ENCODE results near the gene KIF17.
A peak's percentile ranks its signal among the peaks of the same experiment; 100 is the strongest.
"Not testable (repeated sequence)": the region's sequence is repeated elsewhere in the genome, so short reads cannot be mapped to it uniquely, and the experiment has no call there.

The KIF17 gene

DNA sequence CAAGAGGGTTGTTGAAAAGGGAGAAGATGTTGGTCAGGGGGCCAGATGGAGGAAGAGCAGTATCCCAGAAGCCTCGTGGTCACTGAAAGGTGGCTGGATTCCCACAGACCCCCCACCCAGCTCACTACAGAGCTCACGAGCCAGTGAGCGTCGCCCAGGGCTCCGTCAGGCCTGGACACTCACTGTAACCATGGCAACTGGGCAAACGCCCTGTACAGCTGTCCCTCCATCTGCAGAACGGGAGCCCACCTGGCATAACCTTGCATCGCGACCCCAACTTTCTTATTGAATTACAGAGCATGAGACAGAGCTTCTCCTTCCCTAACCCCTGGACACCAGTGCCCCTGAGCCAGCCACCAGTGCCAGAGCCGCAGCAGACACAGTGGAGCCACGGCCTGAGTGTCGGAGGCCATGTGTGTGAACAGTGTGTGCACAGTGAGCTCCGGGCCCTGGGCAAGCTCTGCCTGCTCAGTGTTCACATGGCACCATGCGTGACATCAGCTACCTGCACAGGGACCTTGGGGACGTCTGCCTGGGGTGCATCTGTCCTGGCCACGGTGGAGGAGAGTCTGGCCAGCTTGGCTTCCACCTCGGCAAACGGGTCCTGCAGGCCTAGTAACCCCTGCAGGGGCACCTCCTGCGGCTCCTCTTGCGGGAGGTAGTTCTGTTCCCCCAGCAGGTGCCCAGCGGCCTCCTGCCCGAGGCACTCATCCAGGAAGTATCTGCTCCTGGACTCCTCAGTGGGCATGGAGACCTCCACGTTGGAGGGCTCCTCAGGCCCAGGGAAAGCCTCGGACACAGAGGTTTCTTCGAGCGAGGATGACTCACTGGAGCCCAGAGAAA lies 30.7 kb downstream of the KIF17 start:
- no peak for DNase-seq (ENCODE audit: low spot score)

DNA sequence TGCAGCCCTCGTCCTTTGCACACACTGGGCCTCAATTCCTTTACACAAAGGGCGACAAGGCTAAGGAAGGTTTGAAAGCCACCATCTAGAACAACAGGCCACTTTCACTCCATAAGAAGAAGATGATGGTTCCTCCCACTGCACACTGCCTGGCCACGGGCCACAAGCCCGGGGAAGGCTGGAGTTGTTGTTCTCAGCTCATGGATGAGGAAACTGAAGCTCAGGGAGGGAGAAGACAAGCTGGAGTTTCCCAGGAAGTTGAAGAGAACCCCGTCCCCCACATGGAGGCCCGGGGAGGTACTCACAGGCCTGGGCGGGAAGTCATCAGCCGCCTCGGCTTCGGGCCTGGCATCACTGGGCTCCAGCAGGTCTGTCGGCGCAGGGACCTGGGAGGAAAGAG lies 32.1 kb downstream of the KIF17 start:
- no peak for DNase-seq (ENCODE audit: low spot score)

DNA sequence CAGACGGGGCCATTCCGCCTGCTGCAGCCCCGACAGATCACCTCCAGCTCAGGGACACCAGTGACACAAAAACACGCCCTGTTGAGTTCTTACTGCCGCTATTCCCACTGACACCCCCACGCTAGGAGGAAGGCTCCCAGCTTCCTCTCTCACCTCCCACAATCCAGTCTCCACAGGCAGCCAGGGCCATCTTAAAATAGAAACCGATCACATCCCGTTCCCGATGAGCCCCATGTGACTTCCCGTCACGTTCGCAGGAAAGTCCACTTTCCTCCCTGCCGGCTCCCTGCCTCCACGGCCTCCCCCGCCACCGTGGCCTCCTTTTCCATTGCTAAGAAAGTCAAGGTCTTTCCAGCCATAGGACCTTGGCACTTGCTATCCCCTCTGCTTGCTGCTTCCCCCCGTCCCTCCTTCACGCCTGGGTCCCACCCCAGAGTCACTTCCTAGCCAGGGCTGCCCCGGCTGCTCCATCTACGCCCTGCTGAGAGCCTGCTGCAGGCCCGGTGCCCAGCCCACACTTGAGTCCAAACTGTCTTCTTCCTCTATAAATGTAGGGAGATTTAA lies 32.6 kb downstream of the KIF17 start:
- DNase-seq (ENCODE audit: low spot score): no peak

DNA sequence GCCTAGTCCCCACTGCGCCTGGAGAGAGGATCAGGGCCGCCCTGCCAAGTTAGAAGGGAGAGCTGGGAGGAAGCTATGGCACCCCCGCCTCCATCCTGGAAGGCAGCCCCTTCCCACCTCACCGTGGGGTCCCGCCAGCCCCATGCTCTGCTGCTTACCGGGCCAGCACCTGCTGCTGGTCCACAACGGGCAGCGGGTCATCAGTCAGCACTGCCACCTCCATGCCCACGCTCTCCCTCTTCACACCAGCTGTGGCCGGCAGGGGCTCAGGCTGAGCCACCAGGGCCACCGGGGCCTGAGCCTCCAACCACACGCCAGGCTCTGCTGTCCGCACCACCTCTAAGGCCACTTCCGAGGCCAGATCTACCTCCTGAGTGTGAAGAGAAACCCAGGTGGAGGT lies 33.2 kb downstream of the KIF17 start:
- no peak for DNase-seq (ENCODE audit: low spot score)

DNA sequence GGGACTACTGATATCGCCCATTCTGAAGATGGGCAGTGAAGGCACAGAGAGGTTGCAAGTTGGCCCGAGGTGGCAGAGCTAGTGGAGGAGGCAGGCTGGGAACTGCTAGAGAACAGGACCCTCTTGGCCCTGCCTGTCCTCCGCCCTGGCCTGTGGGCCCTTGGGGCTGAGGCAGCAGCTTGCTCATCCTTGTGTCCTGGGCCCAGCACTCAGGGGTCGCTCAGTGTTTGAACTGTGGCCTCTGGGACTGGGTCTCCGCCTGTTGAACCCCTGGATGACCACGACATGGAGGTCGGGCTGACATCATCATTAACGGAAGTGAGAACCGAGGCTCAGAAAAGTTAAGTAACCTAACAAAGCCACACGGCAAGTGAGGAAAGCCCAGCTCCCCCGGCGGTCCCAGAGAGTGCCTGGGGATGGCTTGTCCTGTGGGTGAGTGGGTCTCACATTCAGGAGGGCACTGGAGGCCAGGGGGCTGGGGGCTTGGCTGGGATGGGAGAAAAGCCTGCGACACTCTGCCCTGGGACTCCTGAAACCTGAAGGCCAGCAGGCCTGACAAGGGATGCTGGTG lies 33.7 kb downstream of the KIF17 start:
- no peak for DNase-seq (ENCODE audit: low spot score)

DNA sequence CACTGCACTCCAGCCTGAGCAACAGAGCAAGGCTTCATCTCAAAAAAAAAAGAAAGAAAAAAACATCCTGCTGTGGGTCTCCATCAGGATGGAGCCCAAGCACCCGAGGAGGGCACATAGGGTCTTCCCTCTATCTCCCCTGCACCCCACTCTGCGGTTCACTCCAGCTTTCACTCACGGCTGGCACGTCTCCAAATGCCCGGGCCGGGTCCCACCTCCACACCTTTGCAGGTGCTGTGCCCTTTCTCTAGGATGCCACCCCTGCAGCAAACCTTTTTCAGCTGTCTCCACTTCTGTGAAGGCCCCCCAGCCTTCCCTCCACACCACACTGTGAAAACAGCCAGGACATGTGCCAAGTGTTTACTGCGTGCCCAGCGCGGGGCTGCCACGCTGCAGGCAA lies 34.2 kb downstream of the KIF17 start:
- DNase-seq (ENCODE audit: low spot score): no peak

DNA sequence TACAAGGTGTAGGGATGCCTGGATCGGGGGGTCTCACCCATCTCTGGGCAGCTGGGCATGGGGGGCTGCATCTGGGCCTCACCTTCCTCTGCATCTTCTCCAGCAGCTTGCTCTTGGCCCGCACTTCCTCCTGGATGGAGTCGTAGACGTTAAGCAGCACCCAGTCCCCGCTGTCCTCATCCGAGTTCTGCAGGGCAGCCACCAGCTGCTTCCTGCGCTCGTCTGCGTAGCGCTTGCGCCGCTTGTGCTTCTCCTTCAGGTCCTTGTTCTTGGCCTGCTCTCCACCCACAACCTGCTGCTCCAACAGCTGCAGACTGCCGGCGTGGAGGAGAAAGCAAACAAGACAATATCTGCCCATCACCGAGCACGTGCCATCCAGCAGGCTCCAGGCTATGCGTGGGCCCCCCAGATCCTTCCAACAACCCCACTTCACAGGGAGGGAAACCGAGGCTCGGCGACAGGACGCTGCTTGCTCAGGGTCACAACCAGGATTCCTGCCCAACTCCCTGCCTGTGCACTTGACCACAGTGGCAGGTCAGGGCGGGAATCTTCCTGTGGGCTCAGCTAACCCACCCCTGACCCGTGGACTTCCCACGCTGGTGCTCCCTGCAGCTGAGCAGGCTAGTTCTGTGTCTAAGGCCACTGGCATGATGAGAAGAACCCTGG lies 35.1 kb downstream of the KIF17 start:
- DNase-seq (ENCODE audit: low spot score): no peak

DNA sequence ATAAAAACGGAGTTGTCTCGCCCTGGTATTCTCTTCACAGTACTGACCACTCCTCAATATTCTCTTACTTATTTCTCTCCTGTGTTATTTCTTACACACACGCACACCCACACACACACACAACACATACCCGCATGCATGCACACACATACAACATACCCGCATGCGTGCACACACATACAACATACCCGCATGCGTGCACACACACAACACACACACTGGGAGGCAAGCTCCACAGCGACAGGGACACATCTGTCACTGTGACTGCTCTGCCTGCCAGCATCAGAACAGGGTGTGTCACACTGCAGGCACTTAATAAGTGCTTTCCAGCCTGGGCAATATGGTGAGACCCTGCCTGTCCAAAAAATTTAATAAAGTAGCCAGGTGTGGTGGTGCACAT lies 35.8 kb downstream of the KIF17 start:
- DNase-seq (ENCODE audit: low spot score): no peak

DNA sequence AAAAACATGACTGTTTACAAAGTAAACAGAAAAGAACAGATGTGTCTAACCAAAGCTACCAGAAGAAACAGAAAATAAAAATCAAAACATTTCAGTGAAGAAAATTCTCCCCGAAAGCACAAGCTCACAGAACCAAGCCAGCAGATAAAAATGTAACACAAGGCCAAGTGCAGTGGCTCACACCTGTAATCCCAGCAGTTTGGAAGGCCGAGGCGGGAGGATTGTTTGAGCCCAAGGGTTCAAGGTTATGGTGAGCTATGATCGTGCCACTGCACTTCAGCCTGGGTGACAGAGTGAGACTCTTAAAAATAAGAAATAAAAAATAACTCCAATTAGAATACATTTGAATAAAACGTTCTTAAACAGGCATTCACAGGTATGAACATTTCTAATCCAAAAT lies 37.5 kb downstream of the KIF17 start:
- no peak for DNase-seq (ENCODE audit: low spot score)

DNA sequence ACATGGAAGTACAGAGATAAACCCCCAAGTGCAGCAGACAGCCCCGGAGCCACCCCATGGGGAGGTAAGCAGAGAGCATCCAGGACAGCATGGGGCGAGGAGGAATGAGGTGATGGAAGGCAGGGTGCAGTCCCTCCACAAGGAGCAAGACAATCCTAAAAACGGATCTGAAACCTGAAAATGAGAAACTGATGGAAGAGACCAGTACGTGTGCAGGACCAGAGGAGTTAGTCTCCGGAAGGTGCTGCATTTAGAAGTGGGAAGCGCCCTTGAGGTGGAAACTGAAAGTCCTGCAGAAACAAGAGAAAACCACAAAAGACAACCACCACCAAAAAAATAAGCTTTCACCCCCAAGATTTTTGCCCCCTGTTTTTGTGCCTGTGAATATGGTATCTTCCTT lies 39.2 kb downstream of the KIF17 start:
- DNase-seq (ENCODE audit: low spot score): no peak

DNA sequence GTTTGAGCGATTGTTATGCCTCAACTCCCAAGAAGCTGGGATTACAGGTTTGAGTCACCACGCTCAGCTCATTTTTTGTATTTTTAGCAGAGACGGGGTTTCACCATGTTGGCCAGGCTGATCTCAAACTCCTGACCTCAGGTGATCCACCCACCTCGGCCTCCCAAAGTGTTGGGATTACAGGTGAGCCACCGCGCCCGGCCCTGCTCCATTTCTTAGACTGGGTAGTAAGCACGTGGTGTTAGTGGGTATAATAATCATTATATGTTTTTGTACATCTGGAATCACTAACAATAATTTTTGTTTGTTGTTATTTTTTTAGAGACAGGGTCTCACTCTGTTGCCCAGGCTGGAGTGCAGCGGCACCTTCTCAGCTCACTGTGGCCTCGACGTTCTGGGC lies 44.2 kb downstream of the KIF17 start:
- DNase-seq (ENCODE audit: low spot score): not testable (repeated sequence)

DNA sequence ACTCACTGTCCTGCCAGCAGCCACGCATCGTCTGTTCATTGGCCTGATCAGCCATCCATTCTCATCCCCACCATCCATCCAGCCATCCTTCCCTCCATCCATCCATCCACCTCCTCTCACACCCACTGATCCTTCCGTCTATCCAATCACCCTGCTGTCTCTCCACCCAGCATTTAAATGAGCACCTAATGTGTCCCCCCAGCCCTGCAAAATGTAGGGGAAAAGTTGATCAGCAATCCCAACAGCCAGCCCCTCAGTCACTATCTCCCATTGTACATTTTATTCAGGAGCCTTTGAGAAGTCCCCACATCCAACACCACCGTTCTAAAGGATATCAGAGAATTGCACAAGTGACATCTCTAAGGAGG lies 45.6 kb downstream of the KIF17 start:
- DNase-seq (ENCODE audit: low spot score): no peak

DNA sequence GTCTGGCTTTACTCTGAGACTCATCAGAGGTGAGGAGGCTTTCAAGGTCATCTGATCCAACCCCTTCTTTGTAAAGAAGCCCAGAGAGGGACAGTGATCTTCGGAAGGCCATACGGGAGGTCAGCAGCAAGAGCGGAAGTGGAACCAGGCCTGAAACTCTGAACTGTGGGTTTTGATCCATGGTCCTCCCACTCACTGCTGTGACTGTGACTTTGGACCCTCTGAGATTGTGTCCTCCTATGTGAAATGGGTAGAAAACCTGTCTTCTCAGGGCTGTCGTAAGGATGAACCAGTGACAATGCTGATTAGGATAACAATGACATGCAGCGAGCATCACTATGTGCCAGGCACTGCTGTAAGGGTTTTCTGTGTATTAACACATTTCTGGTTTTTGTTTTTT lies 46.9 kb downstream of the KIF17 start:
- DNase-seq (ENCODE audit: low spot score): no peak

DNA sequence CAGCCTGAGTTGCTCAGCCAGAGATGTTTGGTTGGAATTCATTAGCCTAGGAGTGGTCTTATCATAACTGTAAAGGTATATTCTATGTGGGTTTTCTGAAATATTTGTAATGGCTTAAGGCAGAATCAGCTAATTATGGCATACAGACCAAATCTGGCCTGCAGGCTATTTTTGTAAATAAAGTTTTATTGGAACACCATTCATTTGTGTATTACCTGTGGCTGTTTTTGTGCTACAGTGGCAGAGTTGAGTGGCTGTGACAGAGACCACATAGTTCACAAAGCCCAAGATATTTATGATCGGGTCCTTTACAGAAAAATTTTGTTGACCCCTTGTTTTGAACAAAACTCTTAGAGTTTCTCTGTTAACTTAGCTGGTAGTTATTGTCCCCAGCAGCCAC lies 49.2 kb downstream of the KIF17 start:
- DNase-seq (ENCODE audit: low spot score): no peak

DNA sequence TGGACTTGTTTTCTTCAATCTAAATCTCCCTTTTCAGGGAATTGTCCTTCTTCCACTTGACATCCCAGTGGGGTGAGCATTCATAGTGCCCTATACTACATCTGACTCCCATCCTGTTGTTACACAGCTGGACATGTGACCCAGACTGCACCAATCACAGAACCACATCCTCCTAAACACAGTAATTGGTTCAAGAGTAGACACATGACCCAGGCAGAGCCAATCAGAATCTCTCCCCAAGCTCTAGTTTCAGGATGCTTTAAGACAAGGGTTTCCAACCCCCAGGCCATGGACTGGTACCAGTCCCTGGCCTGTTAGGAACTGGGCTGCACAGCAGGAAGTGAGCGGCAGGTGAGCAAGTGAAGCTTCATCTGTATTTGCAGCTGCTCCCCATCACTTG lies 51.0 kb downstream of the KIF17 start:
- DNase-seq (ENCODE audit: low spot score): peak; percentile 74

DNA sequence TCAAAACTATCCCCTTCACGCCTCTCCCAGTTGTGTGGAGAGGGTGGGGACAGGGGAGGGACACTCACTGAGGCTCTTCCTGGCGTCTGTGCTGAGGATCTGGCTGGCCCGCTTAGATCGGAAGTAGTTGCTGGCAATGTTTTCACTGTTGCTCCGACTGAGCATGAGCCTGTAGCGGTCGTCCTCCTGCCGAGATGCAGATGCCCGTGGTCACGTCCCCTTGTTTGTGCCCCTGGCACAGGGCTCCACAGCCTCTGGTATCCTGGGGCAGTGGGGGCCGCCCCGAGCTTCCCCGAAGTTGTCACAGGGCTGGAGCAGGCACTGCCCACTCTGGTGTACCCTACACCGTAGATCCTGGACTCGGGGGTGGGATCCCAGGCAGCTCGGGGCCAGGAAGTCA lies 51.7 kb downstream of the KIF17 start:
- DNase-seq (ENCODE audit: low spot score): no peak

DNA sequence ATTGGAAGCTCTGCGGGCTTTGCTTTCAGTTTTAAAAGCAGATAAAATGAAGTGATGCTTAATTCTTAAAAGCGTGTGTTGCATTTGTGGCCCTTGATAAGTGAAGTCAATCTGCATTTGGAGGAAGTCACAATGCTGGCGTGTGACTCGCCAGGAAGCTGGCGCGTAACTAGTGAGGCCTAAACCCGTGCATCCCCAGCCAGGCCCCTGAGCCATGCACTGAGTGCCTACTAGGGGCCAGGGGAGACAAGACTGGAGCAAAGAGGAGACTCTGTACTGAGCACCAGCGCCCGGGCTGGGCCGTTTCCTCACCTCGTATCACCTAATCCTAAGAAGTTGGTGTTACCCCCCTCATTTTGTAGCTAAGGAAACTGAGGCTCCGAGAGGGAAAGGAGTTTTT lies 52.1 kb downstream of the KIF17 start:
- no peak for DNase-seq (ENCODE audit: low spot score)

DNA sequence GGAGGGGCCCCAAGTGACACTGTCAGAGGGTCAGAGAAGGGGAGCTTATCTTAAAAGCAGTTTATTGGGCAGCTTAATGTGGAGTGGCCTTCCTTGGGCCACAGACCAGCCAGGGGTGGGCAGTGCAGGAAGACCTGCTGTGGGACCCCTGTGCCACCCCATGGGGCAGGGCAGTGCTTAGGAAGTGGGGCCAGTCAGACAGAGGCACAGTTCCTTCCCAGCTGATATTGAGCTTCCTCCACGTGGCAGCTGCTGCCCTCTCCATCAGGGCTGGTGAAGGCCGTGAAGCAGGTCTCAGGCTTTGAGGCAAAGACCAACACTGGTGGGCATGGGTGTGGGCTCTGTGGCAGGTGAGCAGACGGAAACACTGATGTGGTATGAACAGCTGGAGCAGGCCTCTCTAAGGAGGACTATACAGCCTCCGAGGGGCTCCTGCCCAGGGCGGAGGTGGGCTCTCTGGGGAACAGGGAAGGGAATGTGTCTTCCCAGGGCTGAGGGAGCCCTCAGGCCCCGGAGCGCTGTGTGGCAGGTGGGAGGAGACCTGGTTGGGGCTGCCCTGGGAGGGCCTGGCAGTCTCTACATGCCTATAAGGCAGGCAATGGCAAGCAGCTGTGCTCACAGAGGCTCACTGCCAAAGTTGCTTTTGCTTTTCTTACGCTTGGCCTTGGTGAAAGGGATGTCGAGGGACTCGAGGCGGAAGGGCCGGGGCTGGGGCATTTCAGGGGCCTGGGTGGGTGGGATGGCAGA lies 53.7 kb downstream of the KIF17 start:
- no peak for DNase-seq (ENCODE audit: low spot score)

DNA sequence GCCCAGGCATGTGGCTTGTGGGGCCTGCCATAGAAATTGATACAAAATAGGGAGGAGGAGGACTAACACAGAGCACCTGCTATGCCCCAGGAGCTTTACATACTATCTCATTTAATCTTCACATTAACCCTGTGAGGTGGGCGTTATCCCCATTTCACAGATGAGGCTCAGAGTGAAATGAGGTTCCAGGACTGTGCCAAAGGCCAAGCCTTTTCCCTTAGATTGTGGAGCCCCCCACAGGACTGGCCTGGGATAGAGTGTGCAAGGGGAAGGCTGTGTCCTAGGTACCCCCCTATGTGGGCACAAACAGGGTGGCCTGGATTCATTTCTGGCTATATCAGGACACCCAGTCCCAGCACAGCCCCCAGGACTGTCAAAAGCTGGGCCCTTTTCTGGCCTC lies 54.4 kb downstream of the KIF17 start:
- DNase-seq (ENCODE audit: low spot score): no peak

DNA sequence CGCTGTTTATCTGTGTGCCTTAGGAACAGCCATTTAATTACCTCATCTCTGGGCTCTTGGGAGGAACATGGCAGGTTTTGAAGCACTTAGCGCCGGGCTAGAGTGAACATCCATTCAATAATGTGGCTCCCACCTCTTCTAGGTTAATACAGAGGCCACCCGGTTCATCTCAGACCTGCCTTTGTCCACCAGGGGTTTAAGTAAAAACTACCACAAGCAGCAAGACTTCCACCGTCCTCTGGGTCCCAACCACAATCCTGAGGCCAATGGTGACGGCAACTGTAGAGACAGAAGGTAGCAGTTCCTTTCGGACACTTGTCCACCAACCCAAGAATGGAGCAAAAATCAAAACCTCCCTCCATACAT lies 55.7 kb downstream of the KIF17 start:
- peak; percentile 53 for DNase-seq (ENCODE audit: low spot score)

DNA sequence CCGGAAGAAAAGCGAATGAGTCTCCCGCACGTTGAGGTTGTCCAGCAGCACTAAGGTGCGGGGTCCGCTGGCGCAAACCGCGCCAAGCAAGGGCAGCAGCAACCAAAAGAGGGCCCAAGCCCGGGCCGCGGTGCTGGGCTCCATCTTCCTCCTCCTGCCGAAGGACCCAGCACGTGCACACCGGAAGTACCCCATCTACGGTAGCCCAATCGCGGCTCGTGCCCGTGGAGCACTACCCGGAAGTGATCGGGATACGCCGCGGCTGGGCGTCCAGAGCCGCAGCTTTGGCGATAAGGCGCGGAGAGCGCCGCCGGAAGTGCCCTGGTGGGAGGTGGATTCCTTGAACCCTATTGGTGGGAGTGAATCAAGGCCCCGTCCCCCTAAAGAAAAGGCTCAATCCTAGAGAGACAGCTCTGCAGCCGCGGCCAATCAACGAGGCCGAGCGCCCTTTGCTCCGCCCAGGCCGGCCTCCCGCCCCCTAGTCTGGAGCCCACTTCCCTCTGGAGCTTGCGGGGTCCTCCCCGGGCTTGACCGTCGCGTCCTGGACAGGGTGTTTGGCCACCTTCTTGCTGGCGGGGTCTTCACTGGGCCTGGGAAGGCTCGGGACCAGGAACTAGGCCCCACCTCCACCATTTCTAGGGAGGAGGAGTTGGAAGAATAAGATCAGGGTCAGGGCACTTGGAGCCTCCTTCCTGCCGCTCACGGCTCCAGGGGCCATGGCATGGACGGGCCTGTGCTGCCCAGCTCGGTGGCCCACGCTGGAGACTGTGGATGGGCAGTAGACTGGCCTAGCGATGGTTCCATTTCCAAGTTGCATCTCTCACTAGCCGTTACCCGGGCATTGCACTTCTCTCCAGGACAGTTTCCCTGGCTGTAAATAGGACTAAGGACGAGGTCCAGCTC lies 56.3 kb downstream of the KIF17 start, which contains the start of gene DDOST:
TSS of gene DDOST (minus strand) at position 163 of the 903 bp plus-strand sequence. CDS start at position 144, 19 bp downstream.
- peak; percentile 98 for DNase-seq (ENCODE audit: low spot score)

Data from RKO (cell line).